A549 (cell line): ENCODE measurements around the gene FDPS. TPM values are rescaled to one million over a fixed set of nuclear protein-coding genes. Genes with fewer than 3 reads are reported as not detected.

Source experiments
- ATAC-seq, 2 experiments: fragments of 200-7000 bp in 1 of 2; fragments of >200 bp in 1 of 2; cut with Nextera tagmentation in 1 of 2; cut with Tn5 transposase in 1 of 2; 3 replicates each; pipeline versions ENCODE4 v1.8.0 to v1.9.1; 2018 to 2020; ENCODE audit warnings: mild to moderate bottlenecking in 1 of 2, moderate library complexity in 1 of 2
- CTCF ChIA-PET: fragments of 300-600 bp; sonication (Branson Sonifier 250); formaldehyde crosslinking; extraction: SDS; loops from one replicate; lab custom pipeline; 2021; ENCODE audit warnings: antibody characterized with exemption, inconsistent platforms; lab: Yijun Ruan, JAX
- POLR2A ChIA-PET: fragments of 350-600 bp; formaldehyde crosslinking; extraction: SDS; loops from one replicate; lab custom pipeline; 2021; ENCODE audit warnings: antibody characterized with exemption, inconsistent platforms; lab: Yijun Ruan, JAX
- DNase-seq, 2 experiments: peaks; one replicate each; pipeline versions ENCODE4 v3.0.0 to v3.0.0-alpha.2; 2011 to 2016; ENCODE audit warnings: low read depth in 1 of 2, low spot score in 1 of 2
- FAIRE-seq: peaks from 2 replicates; lab custom pipeline; 2011; peaks lifted over from hg19 to GRCh38; lab: Jason Lieb, UNC
- H3K27ac ChIP-seq, 2 experiments: fragments of >200 bp; sonication (Bioruptor Twin); formaldehyde crosslinking; 3 replicates each; pipeline ENCODE4 v1.5.1; 2016 to 2017
- H3K4me1 ChIP-seq: fragments of >200 bp; sonication (Bioruptor Twin); formaldehyde crosslinking; 3 replicates; pipeline ENCODE4 v1.6.1; 2016
- H3K4me2 ChIP-seq: fragments of >200 bp; sonication (Bioruptor Twin); formaldehyde crosslinking; 3 replicates; pipeline ENCODE4 v1.6.1; 2016
- H3K4me3 ChIP-seq: fragments of >200 bp; sonication (Bioruptor Twin); formaldehyde crosslinking; 3 replicates; pipeline ENCODE4 v1.5.1; 2016
- H3K9me3 ChIP-seq: fragments of >200 bp; sonication (Bioruptor Twin); formaldehyde crosslinking; 3 replicates; pipeline ENCODE4 v1.6.1; 2016
- ATOH8 ChIP-seq: fragments of 250-450 bp; sonication (Bioruptor Pico); IDR thresholded peaks from 2 replicates; pipeline ENCODE4 v1.5.0; 2020; ENCODE audit warnings: low read depth, mild to moderate bottlenecking, moderate library complexity
- CBX2 ChIP-seq: fragments of 200-600 bp; sonication (generic); IDR thresholded peaks from 2 replicates; pipeline ENCODE4 v1.6.1; 2016; ENCODE audit warnings: low read depth, mild to moderate bottlenecking, borderline replicate concordance
- CHD2 ChIP-seq: fragments of 150-350 bp; IDR thresholded peaks from 2 replicates; pipeline ENCODE4 v1.6.1; 2014; ENCODE audit warnings: low read length; ENCODE audit not compliant: partially characterized antibody
- E2F6 ChIP-seq: IDR thresholded peaks from 2 replicates; pipeline ENCODE4 v1.6.1; 2012; ENCODE audit warnings: low read depth, borderline replicate concordance
- EHF ChIP-seq: fragments of 250-450 bp; sonication (Bioruptor Pico); IDR thresholded peaks from 2 replicates; pipeline ENCODE4 v1.5.0; 2020; ENCODE audit warnings: mild to moderate bottlenecking
- ELK1 ChIP-seq: fragments of 150-350 bp; IDR thresholded peaks from 2 replicates; pipeline ENCODE4 v1.6.1; 2014; ENCODE audit warnings: low read depth, mild to moderate bottlenecking, low read length
- FOSB ChIP-seq: fragments of 250-450 bp; sonication (Bioruptor Pico); IDR thresholded peaks from 2 replicates; pipeline ENCODE4 v1.5.0; 2020; ENCODE audit warnings: mild to moderate bottlenecking, moderate library complexity
- GATA3 ChIP-seq: IDR thresholded peaks from 2 replicates; pipeline ENCODE4 v1.6.1; 2012; ENCODE audit warnings: borderline replicate concordance
- HOXA7 ChIP-seq: fragments of 250-450 bp; sonication (Bioruptor Pico); IDR thresholded peaks from 2 replicates; pipeline ENCODE4 v1.5.0; 2020; ENCODE audit warnings: mild to moderate bottlenecking, moderate library complexity
- HOXB13 ChIP-seq: fragments of 250-450 bp; sonication (Bioruptor Pico); IDR thresholded peaks from 2 replicates; pipeline ENCODE4 v1.5.0; 2020; ENCODE audit warnings: low read depth, mild to moderate bottlenecking, moderate library complexity
- JUNB ChIP-seq: fragments of >200 bp; sonication (Bioruptor Twin); formaldehyde crosslinking; IDR thresholded peaks from 2 replicates; pipeline ENCODE4 v1.6.1; 2016
- KDM1A ChIP-seq: fragments of 200-600 bp; sonication (generic); IDR thresholded peaks from 2 replicates; pipeline ENCODE4 v1.6.1; 2016; ENCODE audit warnings: low read depth, mild to moderate bottlenecking
- MAFK ChIP-seq: fragments of 450-650 bp; IDR thresholded peaks from 2 replicates; pipeline ENCODE4 v1.6.1; 2014; ENCODE audit not compliant: partially characterized antibody
- MYC ChIP-seq: IDR thresholded peaks from 2 replicates; pipeline ENCODE4 v1.6.1; 2012; ENCODE audit warnings: mild to moderate bottlenecking, inconsistent platforms, low read length, improper control_type of control experiment, borderline replicate concordance
- PHF8 ChIP-seq: fragments of 200-600 bp; sonication (generic); IDR thresholded peaks from 2 replicates; pipeline ENCODE4 v1.6.1; 2016; ENCODE audit warnings: low read depth, mild to moderate bottlenecking, antibody characterized with exemption, moderate library complexity, borderline replicate concordance
- POLR2A ChIP-seq: IDR thresholded peaks from 2 replicates; pipeline ENCODE4 v1.6.1; 2012; ENCODE audit warnings: mild to moderate bottlenecking, low read length
- RAD21 ChIP-seq, 2 experiments: fragments of >200 bp in 1 of 2; sonication (Bioruptor Twin) in 1 of 2; formaldehyde crosslinking in 1 of 2; IDR thresholded peaks in 1 of 2; conservative IDR thresholded peaks in 1 of 2; 2 replicates in 1 of 2; 3 replicates in 1 of 2; pipeline ENCODE4 v1.6.1; 2012 to 2018; ENCODE audit warnings: inconsistent platforms in 1 of 2
- RARB ChIP-seq: fragments of 250-450 bp; sonication (Bioruptor Pico); IDR thresholded peaks from 2 replicates; pipeline ENCODE4 v1.8.0; 2021; ENCODE audit warnings: mild to moderate bottlenecking, moderate library complexity
- RFX5 ChIP-seq: fragments of 450-650 bp; IDR thresholded peaks from 2 replicates; pipeline ENCODE4 v1.7.1; 2014; ENCODE audit warnings: antibody characterized with exemption, mild to moderate bottlenecking, moderate library complexity
- SREBF2 ChIP-seq: fragments of 450-650 bp; IDR thresholded peaks from 2 replicates; pipeline ENCODE4 v1.6.1; 2014; ENCODE audit warnings: mild to moderate bottlenecking, moderate library complexity
- TFCP2L1 ChIP-seq: fragments of 250-450 bp; sonication (Bioruptor Pico); IDR thresholded peaks from 2 replicates; pipeline ENCODE4 v1.5.0; 2021; ENCODE audit warnings: mild to moderate bottlenecking
- ZC3H11A ChIP-seq: fragments of 450-650 bp; IDR thresholded peaks from 2 replicates; pipeline ENCODE4 v1.6.1; 2014; ENCODE audit warnings: antibody characterized with exemption, mild to moderate bottlenecking
- ZSCAN20 ChIP-seq: fragments of 250-450 bp; sonication (Bioruptor Pico); IDR thresholded peaks from 2 replicates; pipeline ENCODE4 v1.8.0; 2022; ENCODE audit warnings: mild to moderate bottlenecking, moderate library complexity
- WGBS: methylation state at CpG from one replicate; pipeline ENCODE4 v1.1.6; 2017; ENCODE audit errors: missing lambda C conversion rate; 5-methylcytosine and 5-hydroxymethylcytosine counted together
- polyA plus RNA-seq, 4 experiments: library from polyadenylated mRNA; depleted of rRNA in 3 of 4; stranded (reverse); fragments of >200 nt; fragmentation: RNase III in 1 of 4; extraction: RNeasy Plus Mini Kit Qiagen cat#74134 plus additional on column Dnase treatment in 1 of 4; gene quantifications; 2 replicates in 3 of 4; 3 replicates in 1 of 4; pipeline ENCODE4 v1.2.3, GENCODE V29; 2011 to 2017
- TF ChIP-seq, protein P1 (sequence below): fragments of 250-450 bp; sonication (Bioruptor Pico); IDR thresholded peaks from 2 replicates; pipeline ENCODE4 v1.5.0; 2021; ENCODE audit warnings: mild to moderate bottlenecking, moderate library complexity, borderline replicate concordance
- TF ChIP-seq, protein P2 (sequence below): IDR thresholded peaks from 2 replicates; pipeline ENCODE4 v1.6.1; 2012
- TF ChIP-seq, protein P3 (sequence below): fragments of 450-650 bp; IDR thresholded peaks from 2 replicates; pipeline ENCODE4 v1.6.1; 2014; ENCODE audit warnings: antibody characterized with exemption

FDPS gene
- polyA plus RNA-seq, 2 of the 4 experiments (the other 2 are of a cell fraction), result 148 to 228 TPM

DNA sequence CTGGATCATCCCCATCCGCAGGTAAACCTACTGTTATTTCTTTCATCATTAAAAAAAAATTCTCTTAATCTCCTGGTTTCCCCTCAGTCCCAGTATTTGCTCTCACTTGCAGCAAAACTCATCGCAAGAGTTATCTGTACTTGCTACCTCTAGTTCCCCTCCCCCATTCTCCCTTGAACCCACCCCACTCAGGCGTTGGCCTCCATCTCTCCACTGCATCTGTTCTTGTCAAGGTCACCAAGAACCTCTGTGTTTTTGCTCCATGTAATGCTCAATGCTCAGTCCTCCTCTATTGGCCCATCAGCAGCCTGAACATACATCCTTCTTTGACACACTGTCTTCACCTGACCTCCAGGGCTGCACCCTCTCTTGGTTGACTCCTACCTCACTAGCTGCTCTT, 12.0 kb upstream of the FDPS start:
- no peak for FAIRE-seq

GRCh38 chr1:155297384-155297783, 11.3 kb upstream of the FDPS start:
- TF ChIP-seq EHF (CRISPR knock-in tag) (no peak), JUNB (no peak), ZSCAN20 (CRISPR knock-in tag) (no peak), E2F6 (no peak), ELK1 (no peak), ZC3H11A (no peak), MYC (no peak), POLR2A (no peak), SREBF2 (no peak), HOXB13 (CRISPR knock-in tag) (no peak), MAFK (no peak), RFX5 (no peak), KDM1A (no peak), CHD2 (no peak), RAD21 (conservative IDR thresholded peaks at IDR 0.05 in 1 of 2, IDR thresholded peaks at IDR 0.05 in 1 of 2) (no peak), GATA3 (no peak)
- TF ChIP-seq, protein P1, sequence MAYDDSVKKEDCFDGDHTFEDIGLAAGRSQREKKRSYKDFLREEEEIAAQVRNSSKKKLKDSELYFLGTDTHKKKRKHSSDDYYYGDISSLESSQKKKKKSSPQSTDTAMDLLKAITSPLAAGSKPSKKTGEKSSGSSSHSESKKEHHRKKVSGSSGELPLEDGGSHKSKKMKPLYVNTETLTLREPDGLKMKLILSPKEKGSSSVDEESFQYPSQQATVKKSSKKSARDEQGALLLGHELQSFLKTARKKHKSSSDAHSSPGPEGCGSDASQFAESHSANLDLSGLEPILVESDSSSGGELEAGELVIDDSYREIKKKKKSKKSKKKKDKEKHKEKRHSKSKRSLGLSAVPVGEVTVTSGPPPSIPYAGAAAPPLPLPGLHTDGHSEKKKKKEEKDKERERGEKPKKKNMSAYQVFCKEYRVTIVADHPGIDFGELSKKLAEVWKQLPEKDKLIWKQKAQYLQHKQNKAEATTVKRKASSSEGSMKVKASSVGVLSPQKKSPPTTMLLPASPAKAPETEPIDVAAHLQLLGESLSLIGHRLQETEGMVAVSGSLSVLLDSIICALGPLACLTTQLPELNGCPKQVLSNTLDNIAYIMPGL (CRISPR knock-in tag), result no peak
- H3K4me1 ChIP-seq, result no peaks in the 10 kb centered on the region
- no peak overlapping the region for H3K4me2 ChIP-seq
- POLR2A ChIA-PET, result no interaction called here
- CTCF ChIA-PET, result interaction anchor here (0.6 to 1.4 kb wide), 3 partner anchors 9 to 52 kb away, joined by 3 read pairs; no protein-coding TSS in a partner anchor
- no peak for DNase-seq
- no peak overlapping the region for H3K27ac ChIP-seq
- H3K9me3 ChIP-seq, result no peaks in the 10 kb centered on the region
- no peak overlapping the region for H3K4me3 ChIP-seq
- 85% methylated on average over 7 of the region's 7 CpGs for WGBS
- no peak for ATAC-seq
- FAIRE-seq, result no peak

More for the DNA sequence above, 12.0 kb upstream of the FDPS start:
- H3K27ac ChIP-seq, result no peak overlapping the region
- H3K9me3 ChIP-seq, result no peaks in the 10 kb centered on the region
- ChIA-PET CTCF (interaction anchor here (1.4 kb wide), 1 partner anchor 26 kb away, joined by 3 read pairs; no protein-coding TSS in a partner anchor), POLR2A (no interaction called here)
- H3K4me3 ChIP-seq, result no peak overlapping the region
- DNase-seq, result no peak
- no peak for ATAC-seq
- 61% methylated on average over 3 of the region's 3 CpGs for WGBS
- H3K4me2 ChIP-seq, result no peak overlapping the region
- TF ChIP-seq HOXA7 (CRISPR knock-in tag) (no peak), MYC (no peak), TFCP2L1 (CRISPR knock-in tag) (no peak), PHF8 (no peak), RAD21 (conservative IDR thresholded peaks at IDR 0.05 in 1 of 2, IDR thresholded peaks at IDR 0.05 in 1 of 2) (no peak), GATA3 (no peak), CBX2 (no peak), FOSB (no peak), ATOH8 (CRISPR knock-in tag) (no peak), RARB (CRISPR knock-in tag) (no peak)
- TF ChIP-seq, protein P2, sequence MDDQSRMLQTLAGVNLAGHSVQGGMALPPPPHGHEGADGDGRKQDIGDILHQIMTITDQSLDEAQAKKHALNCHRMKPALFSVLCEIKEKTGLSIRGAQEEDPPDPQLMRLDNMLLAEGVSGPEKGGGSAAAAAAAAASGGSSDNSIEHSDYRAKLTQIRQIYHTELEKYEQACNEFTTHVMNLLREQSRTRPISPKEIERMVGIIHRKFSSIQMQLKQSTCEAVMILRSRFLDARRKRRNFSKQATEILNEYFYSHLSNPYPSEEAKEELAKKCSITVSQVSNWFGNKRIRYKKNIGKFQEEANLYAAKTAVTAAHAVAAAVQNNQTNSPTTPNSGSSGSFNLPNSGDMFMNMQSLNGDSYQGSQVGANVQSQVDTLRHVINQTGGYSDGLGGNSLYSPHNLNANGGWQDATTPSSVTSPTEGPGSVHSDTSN, result no peak
- TF ChIP-seq, protein P3, sequence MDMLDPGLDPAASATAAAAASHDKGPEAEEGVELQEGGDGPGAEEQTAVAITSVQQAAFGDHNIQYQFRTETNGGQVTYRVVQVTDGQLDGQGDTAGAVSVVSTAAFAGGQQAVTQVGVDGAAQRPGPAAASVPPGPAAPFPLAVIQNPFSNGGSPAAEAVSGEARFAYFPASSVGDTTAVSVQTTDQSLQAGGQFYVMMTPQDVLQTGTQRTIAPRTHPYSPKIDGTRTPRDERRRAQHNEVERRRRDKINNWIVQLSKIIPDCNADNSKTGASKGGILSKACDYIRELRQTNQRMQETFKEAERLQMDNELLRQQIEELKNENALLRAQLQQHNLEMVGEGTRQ, result no peak
- no peaks in the 10 kb centered on the region for H3K4me1 ChIP-seq
